A549 (cell line): ENCODE results near the gene RNF126.

Source experiments
- CHD2 ChIP-seq: fragments of 150-350 bp; IDR thresholded peaks from 2 replicates; pipeline ENCODE4 v1.6.1; 2014; ENCODE audit warnings: low read length; ENCODE audit not compliant: partially characterized antibody
- CHD4 ChIP-seq: fragments of 200-600 bp; sonication (generic); IDR thresholded peaks from 2 replicates; pipeline ENCODE4 v1.6.1; 2016; ENCODE audit warnings: antibody characterized with exemption, mild to moderate bottlenecking, borderline replicate concordance
- EP300 ChIP-seq, 2 experiments: fragments of >200 bp; sonication (Bioruptor Twin); formaldehyde crosslinking; IDR thresholded peaks; 2 replicates in 1 of 2; 3 replicates in 1 of 2; pipeline ENCODE4 v1.6.1; 2016 to 2017
- JUN ChIP-seq, 2 experiments: fragments of >200 bp; sonication (Bioruptor Twin); formaldehyde crosslinking; IDR thresholded peaks; 2 replicates in 1 of 2; 3 replicates in 1 of 2; pipeline ENCODE4 v1.6.1; 2016 to 2017
- PHF8 ChIP-seq: fragments of 200-600 bp; sonication (generic); IDR thresholded peaks from 2 replicates; pipeline ENCODE4 v1.6.1; 2016; ENCODE audit warnings: low read depth, mild to moderate bottlenecking, antibody characterized with exemption, moderate library complexity, borderline replicate concordance
- POLR2A ChIP-seq: IDR thresholded peaks from 2 replicates; pipeline ENCODE4 v1.6.1; 2012; ENCODE audit warnings: mild to moderate bottlenecking, low read length
- RNF2 ChIP-seq: fragments of 200-600 bp; sonication (generic); IDR thresholded peaks from 2 replicates; pipeline ENCODE4 v1.6.1; 2016; ENCODE audit warnings: low read depth, mild to moderate bottlenecking, antibody characterized with exemption, moderate library complexity, borderline replicate concordance
- TF ChIP-seq, protein P1 (sequence below): IDR thresholded peaks from 2 replicates; pipeline ENCODE4 v1.6.1; 2012
- TF ChIP-seq, protein P2 (sequence below): fragments of >200 bp; sonication (Bioruptor Twin); formaldehyde crosslinking; IDR thresholded peaks from 3 replicates; pipeline ENCODE4 v1.5.1; 2016
- TF ChIP-seq, protein P3 (sequence below): fragments of 200-600 bp; sonication (generic); IDR thresholded peaks from 2 replicates; pipeline ENCODE4 v1.6.1; 2016; ENCODE audit warnings: antibody characterized with exemption, mild to moderate bottlenecking, moderate library complexity
- TF ChIP-seq, protein P4 (sequence below): fragments of 250-450 bp; sonication (Bioruptor Pico); IDR thresholded peaks from 2 replicates; pipeline ENCODE4 v1.5.0; 2021; ENCODE audit warnings: mild to moderate bottlenecking, moderate library complexity, borderline replicate concordance

DNA sequence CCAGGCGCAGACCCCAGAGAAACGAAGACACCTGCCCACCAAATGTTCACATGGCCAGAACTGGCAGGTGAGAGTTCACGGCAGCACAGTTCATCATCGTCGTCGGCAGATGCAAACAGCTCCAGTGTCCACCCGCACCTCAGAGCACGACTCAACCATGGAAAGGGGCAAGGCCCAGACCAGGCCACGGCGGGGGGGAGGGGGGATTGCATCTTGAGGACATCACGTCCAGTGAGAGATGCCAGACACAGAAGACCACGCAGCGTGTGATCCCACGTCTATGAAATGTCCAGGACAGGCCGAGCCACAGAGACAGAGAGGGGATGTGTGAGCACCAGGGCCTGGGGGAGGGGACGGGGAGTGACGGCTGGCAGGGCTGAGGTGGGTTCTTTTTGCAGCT lies 7.3 kb downstream of the RNF126 start:
- TF ChIP-seq JUN (IDR thresholded peaks at IDR 0.05) = no peak
- TF ChIP-seq, protein P1, sequence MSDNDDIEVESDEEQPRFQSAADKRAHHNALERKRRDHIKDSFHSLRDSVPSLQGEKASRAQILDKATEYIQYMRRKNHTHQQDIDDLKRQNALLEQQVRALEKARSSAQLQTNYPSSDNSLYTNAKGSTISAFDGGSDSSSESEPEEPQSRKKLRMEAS = no peak
- no peak for TF ChIP-seq PHF8
- TF ChIP-seq EP300 (IDR thresholded peaks at IDR 0.05) = no peak
- TF ChIP-seq, protein P2, sequence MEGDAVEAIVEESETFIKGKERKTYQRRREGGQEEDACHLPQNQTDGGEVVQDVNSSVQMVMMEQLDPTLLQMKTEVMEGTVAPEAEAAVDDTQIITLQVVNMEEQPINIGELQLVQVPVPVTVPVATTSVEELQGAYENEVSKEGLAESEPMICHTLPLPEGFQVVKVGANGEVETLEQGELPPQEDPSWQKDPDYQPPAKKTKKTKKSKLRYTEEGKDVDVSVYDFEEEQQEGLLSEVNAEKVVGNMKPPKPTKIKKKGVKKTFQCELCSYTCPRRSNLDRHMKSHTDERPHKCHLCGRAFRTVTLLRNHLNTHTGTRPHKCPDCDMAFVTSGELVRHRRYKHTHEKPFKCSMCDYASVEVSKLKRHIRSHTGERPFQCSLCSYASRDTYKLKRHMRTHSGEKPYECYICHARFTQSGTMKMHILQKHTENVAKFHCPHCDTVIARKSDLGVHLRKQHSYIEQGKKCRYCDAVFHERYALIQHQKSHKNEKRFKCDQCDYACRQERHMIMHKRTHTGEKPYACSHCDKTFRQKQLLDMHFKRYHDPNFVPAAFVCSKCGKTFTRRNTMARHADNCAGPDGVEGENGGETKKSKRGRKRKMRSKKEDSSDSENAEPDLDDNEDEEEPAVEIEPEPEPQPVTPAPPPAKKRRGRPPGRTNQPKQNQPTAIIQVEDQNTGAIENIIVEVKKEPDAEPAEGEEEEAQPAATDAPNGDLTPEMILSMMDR = no peak
- no peak for TF ChIP-seq CHD2
- no peak for TF ChIP-seq CHD4
- no peak for TF ChIP-seq RNF2
- no peak for TF ChIP-seq POLR2A
- TF ChIP-seq, protein P3, sequence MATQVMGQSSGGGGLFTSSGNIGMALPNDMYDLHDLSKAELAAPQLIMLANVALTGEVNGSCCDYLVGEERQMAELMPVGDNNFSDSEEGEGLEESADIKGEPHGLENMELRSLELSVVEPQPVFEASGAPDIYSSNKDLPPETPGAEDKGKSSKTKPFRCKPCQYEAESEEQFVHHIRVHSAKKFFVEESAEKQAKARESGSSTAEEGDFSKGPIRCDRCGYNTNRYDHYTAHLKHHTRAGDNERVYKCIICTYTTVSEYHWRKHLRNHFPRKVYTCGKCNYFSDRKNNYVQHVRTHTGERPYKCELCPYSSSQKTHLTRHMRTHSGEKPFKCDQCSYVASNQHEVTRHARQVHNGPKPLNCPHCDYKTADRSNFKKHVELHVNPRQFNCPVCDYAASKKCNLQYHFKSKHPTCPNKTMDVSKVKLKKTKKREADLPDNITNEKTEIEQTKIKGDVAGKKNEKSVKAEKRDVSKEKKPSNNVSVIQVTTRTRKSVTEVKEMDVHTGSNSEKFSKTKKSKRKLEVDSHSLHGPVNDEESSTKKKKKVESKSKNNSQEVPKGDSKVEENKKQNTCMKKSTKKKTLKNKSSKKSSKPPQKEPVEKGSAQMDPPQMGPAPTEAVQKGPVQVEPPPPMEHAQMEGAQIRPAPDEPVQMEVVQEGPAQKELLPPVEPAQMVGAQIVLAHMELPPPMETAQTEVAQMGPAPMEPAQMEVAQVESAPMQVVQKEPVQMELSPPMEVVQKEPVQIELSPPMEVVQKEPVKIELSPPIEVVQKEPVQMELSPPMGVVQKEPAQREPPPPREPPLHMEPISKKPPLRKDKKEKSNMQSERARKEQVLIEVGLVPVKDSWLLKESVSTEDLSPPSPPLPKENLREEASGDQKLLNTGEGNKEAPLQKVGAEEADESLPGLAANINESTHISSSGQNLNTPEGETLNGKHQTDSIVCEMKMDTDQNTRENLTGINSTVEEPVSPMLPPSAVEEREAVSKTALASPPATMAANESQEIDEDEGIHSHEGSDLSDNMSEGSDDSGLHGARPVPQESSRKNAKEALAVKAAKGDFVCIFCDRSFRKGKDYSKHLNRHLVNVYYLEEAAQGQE = no peak
- TF ChIP-seq, protein P4, sequence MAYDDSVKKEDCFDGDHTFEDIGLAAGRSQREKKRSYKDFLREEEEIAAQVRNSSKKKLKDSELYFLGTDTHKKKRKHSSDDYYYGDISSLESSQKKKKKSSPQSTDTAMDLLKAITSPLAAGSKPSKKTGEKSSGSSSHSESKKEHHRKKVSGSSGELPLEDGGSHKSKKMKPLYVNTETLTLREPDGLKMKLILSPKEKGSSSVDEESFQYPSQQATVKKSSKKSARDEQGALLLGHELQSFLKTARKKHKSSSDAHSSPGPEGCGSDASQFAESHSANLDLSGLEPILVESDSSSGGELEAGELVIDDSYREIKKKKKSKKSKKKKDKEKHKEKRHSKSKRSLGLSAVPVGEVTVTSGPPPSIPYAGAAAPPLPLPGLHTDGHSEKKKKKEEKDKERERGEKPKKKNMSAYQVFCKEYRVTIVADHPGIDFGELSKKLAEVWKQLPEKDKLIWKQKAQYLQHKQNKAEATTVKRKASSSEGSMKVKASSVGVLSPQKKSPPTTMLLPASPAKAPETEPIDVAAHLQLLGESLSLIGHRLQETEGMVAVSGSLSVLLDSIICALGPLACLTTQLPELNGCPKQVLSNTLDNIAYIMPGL (CRISPR knock-in tag) = no peak
